HUES64 (cell line): ENCODE data around the gene DCDC1.

Experiments used
- H3K27ac ChIP-seq: 2 replicates; pipeline ENCODE4 v1.7.0; 2013; ENCODE audit warnings: low read depth, low read length, inconsistent platforms
- H3K27me3 ChIP-seq: 2 replicates; pipeline ENCODE4 v1.6.1; 2013; ENCODE audit warnings: mild to moderate bottlenecking, low read length; ENCODE audit not compliant: insufficient read depth
- H3K36me3 ChIP-seq: 2 replicates; pipeline ENCODE4 v1.6.1; 2013; ENCODE audit warnings: mild to moderate bottlenecking, low read length; ENCODE audit not compliant: insufficient read depth
- H3K4me1 ChIP-seq: 2 replicates; pipeline ENCODE4 v1.6.1; 2013; ENCODE audit warnings: mild to moderate bottlenecking, low read length, moderate library complexity; ENCODE audit not compliant: insufficient read depth
- H3K4me3 ChIP-seq: 2 replicates; pipeline ENCODE4 v1.5.1; 2013; ENCODE audit warnings: mild to moderate bottlenecking, low read length, moderate library complexity
- H3K9ac ChIP-seq: 2 replicates; pipeline ENCODE4 v1.6.1; 2013; ENCODE audit warnings: mild to moderate bottlenecking, low read depth, low read length
- H3K9me3 ChIP-seq: 2 replicates; pipeline ENCODE4 v1.6.1; 2013; ENCODE audit warnings: low read depth, low read length; ENCODE audit not compliant: insufficient read depth
- WGBS: fragments of 150-250, 120-280 bp; methylation state at CpG from one replicate; pipeline ENCODE4 v1.1.7; 2013; ENCODE audit warnings: missing lambda C conversion rate; 5-methylcytosine and 5-hydroxymethylcytosine counted together

Gene DCDC1

GRCh38 chr11:31233425-31233824, 136.1 kb downstream of the DCDC1 start:
- Histone ChIP-seq H3K27ac (no peak overlapping the region), H3K36me3 (no peaks in the 10 kb centered on the region), H3K27me3 (no peaks in the 10 kb centered on the region), H3K4me1 (peaks cover 32% of the 10 kb centered on the region), H3K9me3 (no peaks in the 10 kb centered on the region), H3K9ac (no peak overlapping the region), H3K4me3 (no peak overlapping the region)

- no peaks in the 10 kb centered on the region for H3K27me3 ChIP-seq
- H3K9ac ChIP-seq, result no peak overlapping the region
- no peak overlapping the region for H3K27ac ChIP-seq
- 100% methylated on average over 1 of the region's 1 CpG for WGBS
- peaks cover 15% of the 10 kb centered on the region for H3K4me1 ChIP-seq
- H3K36me3 ChIP-seq, result no peaks in the 10 kb centered on the region
- H3K9me3 ChIP-seq, result no peaks in the 10 kb centered on the region
- no peak overlapping the region for H3K4me3 ChIP-seq
These were observed 137.9 kb downstream of the DCDC1 start for GRCh38 chr11:31231601-31232000.

- Histone ChIP-seq H3K4me1 (no peaks in the 10 kb centered on the region), H3K27ac (no peak overlapping the region), H3K27me3 (no peaks in the 10 kb centered on the region), H3K9ac (no peak overlapping the region), H3K36me3 (no peaks in the 10 kb centered on the region), H3K4me3 (no peak overlapping the region), H3K9me3 (no peaks in the 10 kb centered on the region)
- 92% methylated on average over 2 of the region's 2 CpGs for WGBS
These were observed 150.7 kb downstream of the DCDC1 start for GRCh38 chr11:31218847-31219246.

GRCh38 chr11:31214372-31214771, 155.2 kb downstream of the DCDC1 start:
- no peak overlapping the region for H3K4me3 ChIP-seq
- no peaks in the 10 kb centered on the region for H3K4me1 ChIP-seq
- H3K36me3 ChIP-seq, result no peaks in the 10 kb centered on the region
- WGBS, result 97% methylated on average over 1 of the region's 1 CpG
- H3K27ac ChIP-seq, result no peak overlapping the region
- no peak overlapping the region for H3K9ac ChIP-seq
- no peaks in the 10 kb centered on the region for H3K9me3 ChIP-seq
- H3K27me3 ChIP-seq, result no peaks in the 10 kb centered on the region

GRCh38 chr11:31199378-31199777, 170.2 kb downstream of the DCDC1 start:
- H3K27me3 ChIP-seq, result no peaks in the 10 kb centered on the region
- no peak overlapping the region for H3K4me3 ChIP-seq
- no peak overlapping the region for H3K9ac ChIP-seq
- H3K27ac ChIP-seq, result no peak overlapping the region
- H3K36me3 ChIP-seq, result no peaks in the 10 kb centered on the region
- no peaks in the 10 kb centered on the region for H3K9me3 ChIP-seq
- 79% methylated on average over 2 of the region's 2 CpGs for WGBS
- peaks cover 3% of the 10 kb centered on the region; the same call in 1 of the 2 replicates for H3K4me1 ChIP-seq

- H3K9ac ChIP-seq, result no peak overlapping the region
- no peak overlapping the region for H3K4me3 ChIP-seq
- no peaks in the 10 kb centered on the region for H3K27me3 ChIP-seq
- no peaks in the 10 kb centered on the region for H3K36me3 ChIP-seq
- H3K4me1 ChIP-seq, result no peaks in the 10 kb centered on the region
- no peak overlapping the region for H3K27ac ChIP-seq
- H3K9me3 ChIP-seq, result peaks cover 26% of the 10 kb centered on the region
- 93% methylated on average over 8 of the region's 8 CpGs for WGBS
These were observed 195.4 kb downstream of the DCDC1 start for GRCh38 chr11:31173926-31174680.

- no peaks in the 10 kb centered on the region for H3K4me1 ChIP-seq
- no peak overlapping the region for H3K27ac ChIP-seq
- WGBS, result 94% methylated on average over 5 of the region's 5 CpGs
These were observed 208.8 kb downstream of the DCDC1 start for GRCh38 chr11:31160504-31161422.

GRCh38 chr11:31150841-31151240, 218.7 kb downstream of the DCDC1 start:
- WGBS, result 100% methylated on average over 1 of the region's 3 CpGs

More at GRCh38 chr11:31160504-31161422, 208.8 kb downstream of the DCDC1 start:
- Histone ChIP-seq H3K4me3 (no peak overlapping the region), H3K9ac (no peak overlapping the region), H3K27me3 (no peaks in the 10 kb centered on the region), H3K9me3 (no peaks in the 10 kb centered on the region), H3K36me3 (no peaks in the 10 kb centered on the region)

GRCh38 chr11:31150011-31150410, 219.5 kb downstream of the DCDC1 start:
- Histone ChIP-seq H3K4me3 (no peak overlapping the region), H3K4me1 (no peaks in the 10 kb centered on the region), H3K9ac (no peak overlapping the region), H3K9me3 (no peaks in the 10 kb centered on the region), H3K27ac (no peak overlapping the region), H3K36me3 (no peaks in the 10 kb centered on the region), H3K27me3 (no peaks in the 10 kb centered on the region)
- WGBS, result 85% methylated on average over 2 of the region's 2 CpGs

More at GRCh38 chr11:31150841-31151240, 218.7 kb downstream of the DCDC1 start:
- no peaks in the 10 kb centered on the region for H3K4me1 ChIP-seq
- H3K9ac ChIP-seq, result no peak overlapping the region
- H3K27ac ChIP-seq, result no peak overlapping the region
- H3K27me3 ChIP-seq, result no peaks in the 10 kb centered on the region
- no peak overlapping the region for H3K4me3 ChIP-seq
- H3K36me3 ChIP-seq, result no peaks in the 10 kb centered on the region
- no peaks in the 10 kb centered on the region for H3K9me3 ChIP-seq

- Histone ChIP-seq H3K36me3 (no peaks in the 10 kb centered on the region), H3K27ac (no peak overlapping the region), H3K4me1 (peaks cover 35% of the 10 kb centered on the region), H3K9ac (no peak overlapping the region), H3K4me3 (no peak overlapping the region), H3K27me3 (no peaks in the 10 kb centered on the region), H3K9me3 (no peaks in the 10 kb centered on the region)
- WGBS, result 88% methylated on average over 5 of the region's 6 CpGs
These were observed 227.8 kb downstream of the DCDC1 start for GRCh38 chr11:31141789-31142188.

GRCh38 chr11:31139479-31139878, 230.1 kb downstream of the DCDC1 start:
- WGBS, result 49% methylated on average over 4 of the region's 4 CpGs
- Histone ChIP-seq H3K27ac (peak overlapping the region; percentile 59; the same call in 1 of the 2 replicates), H3K36me3 (no peaks in the 10 kb centered on the region), H3K4me3 (no peak overlapping the region; the same call in 1 of the 2 replicates), H3K27me3 (no peaks in the 10 kb centered on the region), H3K9ac (no peak overlapping the region), H3K4me1 (peaks cover 35% of the 10 kb centered on the region), H3K9me3 (no peaks in the 10 kb centered on the region)
